SK-N-SH (cell line): ENCODE measurements around the gene SCYL2.

Experiments
- EP300 ChIP-seq, 2 experiments: IDR thresholded peaks; 2 replicates each; pipeline versions ENCODE4 v1.4.0 to v1.6.1; 2012; ENCODE audit warnings: borderline replicate concordance in 1 of 2, low read depth in 1 of 2, low read length in 1 of 2
- GABPA ChIP-seq: IDR thresholded peaks from 2 replicates; pipeline ENCODE4 v1.4.0; 2012; ENCODE audit warnings: low read depth, mild to moderate bottlenecking
- MXI1 ChIP-seq: IDR thresholded peaks from 2 replicates; pipeline ENCODE4 v1.6.1; 2012; ENCODE audit warnings: mild to moderate bottlenecking, low read depth, low read length, improper control_type of control experiment
- POLR2AphosphoS5 ChIP-seq: IDR thresholded peaks from 2 replicates; pipeline ENCODE4 v1.6.1; 2012; ENCODE audit warnings: low read depth, low read length
- SMC3 ChIP-seq: IDR thresholded peaks from 2 replicates; pipeline ENCODE4 v1.6.1; 2012; ENCODE audit warnings: low read depth, low read length, improper control_type of control experiment
- TCF12 ChIP-seq: IDR thresholded peaks from 2 replicates; pipeline ENCODE4 v1.4.0; 2012
- TF ChIP-seq, protein P1 (sequence below): fragments of 200-600 bp; sonication (generic); IDR thresholded peaks from 2 replicates; pipeline ENCODE4 v1.6.1; 2017; ENCODE audit warnings: antibody characterized with exemption, mild to moderate bottlenecking, moderate library complexity
- TF ChIP-seq, protein P2 (sequence below): IDR thresholded peaks from 2 replicates; pipeline ENCODE4 v1.4.0; 2012; ENCODE audit warnings: low read depth
- TF ChIP-seq, protein P3 (sequence below): IDR thresholded peaks from 2 replicates; pipeline ENCODE4 v1.6.1; 2012; ENCODE audit warnings: mild to moderate bottlenecking, low read depth, low read length, moderate library complexity

DNA sequence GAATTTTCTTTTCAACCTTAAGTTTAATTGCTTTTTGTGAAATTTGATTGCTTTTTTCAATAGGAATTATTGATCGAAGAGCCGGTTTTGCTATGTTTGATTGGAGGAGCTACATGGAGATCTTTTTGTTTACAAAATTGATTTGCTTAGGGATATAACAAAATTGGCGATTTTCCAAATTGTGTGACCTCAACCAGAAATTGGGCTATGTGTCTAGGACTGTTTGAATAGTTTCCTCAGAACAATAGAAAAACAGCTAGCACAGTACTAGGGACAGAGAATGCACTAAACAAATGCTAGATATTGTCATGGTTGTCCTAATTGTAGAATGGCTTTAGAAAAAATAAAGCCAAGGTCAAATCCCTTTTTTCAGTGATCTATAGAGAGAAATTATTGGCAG is 92.3 kb downstream of the SCYL2 start:
- TF ChIP-seq, protein P1, sequence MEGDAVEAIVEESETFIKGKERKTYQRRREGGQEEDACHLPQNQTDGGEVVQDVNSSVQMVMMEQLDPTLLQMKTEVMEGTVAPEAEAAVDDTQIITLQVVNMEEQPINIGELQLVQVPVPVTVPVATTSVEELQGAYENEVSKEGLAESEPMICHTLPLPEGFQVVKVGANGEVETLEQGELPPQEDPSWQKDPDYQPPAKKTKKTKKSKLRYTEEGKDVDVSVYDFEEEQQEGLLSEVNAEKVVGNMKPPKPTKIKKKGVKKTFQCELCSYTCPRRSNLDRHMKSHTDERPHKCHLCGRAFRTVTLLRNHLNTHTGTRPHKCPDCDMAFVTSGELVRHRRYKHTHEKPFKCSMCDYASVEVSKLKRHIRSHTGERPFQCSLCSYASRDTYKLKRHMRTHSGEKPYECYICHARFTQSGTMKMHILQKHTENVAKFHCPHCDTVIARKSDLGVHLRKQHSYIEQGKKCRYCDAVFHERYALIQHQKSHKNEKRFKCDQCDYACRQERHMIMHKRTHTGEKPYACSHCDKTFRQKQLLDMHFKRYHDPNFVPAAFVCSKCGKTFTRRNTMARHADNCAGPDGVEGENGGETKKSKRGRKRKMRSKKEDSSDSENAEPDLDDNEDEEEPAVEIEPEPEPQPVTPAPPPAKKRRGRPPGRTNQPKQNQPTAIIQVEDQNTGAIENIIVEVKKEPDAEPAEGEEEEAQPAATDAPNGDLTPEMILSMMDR = no peak
- TF ChIP-seq POLR2AphosphoS5 (no peak), SMC3 (no peak), MXI1 (no peak), TCF12 (no peak), EP300 (IDR thresholded peaks at IDR 0.05; ENCODE audit: borderline replicate concordance in 1 of 2, low read depth in 1 of 2, low read length in 1 of 2) (no peak), GABPA (no peak)
- TF ChIP-seq, protein P2, sequence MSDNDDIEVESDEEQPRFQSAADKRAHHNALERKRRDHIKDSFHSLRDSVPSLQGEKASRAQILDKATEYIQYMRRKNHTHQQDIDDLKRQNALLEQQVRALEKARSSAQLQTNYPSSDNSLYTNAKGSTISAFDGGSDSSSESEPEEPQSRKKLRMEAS = no peak
- TF ChIP-seq, protein P3, sequence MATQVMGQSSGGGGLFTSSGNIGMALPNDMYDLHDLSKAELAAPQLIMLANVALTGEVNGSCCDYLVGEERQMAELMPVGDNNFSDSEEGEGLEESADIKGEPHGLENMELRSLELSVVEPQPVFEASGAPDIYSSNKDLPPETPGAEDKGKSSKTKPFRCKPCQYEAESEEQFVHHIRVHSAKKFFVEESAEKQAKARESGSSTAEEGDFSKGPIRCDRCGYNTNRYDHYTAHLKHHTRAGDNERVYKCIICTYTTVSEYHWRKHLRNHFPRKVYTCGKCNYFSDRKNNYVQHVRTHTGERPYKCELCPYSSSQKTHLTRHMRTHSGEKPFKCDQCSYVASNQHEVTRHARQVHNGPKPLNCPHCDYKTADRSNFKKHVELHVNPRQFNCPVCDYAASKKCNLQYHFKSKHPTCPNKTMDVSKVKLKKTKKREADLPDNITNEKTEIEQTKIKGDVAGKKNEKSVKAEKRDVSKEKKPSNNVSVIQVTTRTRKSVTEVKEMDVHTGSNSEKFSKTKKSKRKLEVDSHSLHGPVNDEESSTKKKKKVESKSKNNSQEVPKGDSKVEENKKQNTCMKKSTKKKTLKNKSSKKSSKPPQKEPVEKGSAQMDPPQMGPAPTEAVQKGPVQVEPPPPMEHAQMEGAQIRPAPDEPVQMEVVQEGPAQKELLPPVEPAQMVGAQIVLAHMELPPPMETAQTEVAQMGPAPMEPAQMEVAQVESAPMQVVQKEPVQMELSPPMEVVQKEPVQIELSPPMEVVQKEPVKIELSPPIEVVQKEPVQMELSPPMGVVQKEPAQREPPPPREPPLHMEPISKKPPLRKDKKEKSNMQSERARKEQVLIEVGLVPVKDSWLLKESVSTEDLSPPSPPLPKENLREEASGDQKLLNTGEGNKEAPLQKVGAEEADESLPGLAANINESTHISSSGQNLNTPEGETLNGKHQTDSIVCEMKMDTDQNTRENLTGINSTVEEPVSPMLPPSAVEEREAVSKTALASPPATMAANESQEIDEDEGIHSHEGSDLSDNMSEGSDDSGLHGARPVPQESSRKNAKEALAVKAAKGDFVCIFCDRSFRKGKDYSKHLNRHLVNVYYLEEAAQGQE = no peak
